Measurements from ENCODE around the gene CCDC178.
"Not testable (repeated sequence)": the region's sequence is repeated elsewhere in the genome, so short reads cannot be mapped to it uniquely, and the experiment has no call there.

The CCDC178 gene, protein sequence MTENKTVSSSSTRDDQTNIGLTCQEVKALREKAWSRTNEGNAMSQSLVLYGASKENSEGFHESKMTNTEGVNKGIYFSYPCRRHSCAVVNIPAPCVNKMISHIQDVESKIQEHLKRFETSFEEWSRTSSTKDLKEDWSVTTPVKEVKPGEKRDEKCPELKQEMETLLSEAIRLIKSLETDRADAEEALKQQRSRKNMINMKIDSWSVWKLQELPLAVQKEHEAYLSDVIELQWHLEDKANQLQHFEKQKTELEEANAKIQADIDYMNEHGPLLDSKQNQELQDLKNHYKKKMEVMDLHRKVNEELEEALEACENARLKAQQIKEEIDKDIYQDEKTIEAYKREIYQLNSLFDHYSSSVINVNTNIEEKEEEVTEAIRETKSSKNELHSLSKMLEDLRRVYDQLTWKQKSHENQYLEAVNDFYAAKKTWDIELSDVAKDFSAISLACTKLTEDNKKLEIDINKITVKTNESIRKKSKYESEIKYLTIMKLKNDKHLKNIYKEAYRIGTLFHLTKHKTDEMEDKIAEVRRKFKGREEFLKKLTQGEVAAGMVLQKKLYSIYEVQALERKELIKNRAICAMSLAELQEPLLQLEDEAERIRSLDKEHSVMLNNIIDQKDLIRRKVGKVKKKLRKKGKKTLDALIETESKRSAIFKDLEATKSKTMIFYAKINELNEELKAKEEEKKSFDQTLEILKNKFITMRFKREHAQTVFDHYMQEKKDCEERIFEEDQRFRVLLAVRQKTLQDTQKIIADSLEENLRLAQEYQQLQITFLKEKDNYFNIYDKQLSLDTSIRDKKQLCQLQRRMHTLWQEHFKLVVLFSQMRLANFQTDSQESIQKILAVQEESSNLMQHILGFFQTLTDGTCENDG

DNA sequence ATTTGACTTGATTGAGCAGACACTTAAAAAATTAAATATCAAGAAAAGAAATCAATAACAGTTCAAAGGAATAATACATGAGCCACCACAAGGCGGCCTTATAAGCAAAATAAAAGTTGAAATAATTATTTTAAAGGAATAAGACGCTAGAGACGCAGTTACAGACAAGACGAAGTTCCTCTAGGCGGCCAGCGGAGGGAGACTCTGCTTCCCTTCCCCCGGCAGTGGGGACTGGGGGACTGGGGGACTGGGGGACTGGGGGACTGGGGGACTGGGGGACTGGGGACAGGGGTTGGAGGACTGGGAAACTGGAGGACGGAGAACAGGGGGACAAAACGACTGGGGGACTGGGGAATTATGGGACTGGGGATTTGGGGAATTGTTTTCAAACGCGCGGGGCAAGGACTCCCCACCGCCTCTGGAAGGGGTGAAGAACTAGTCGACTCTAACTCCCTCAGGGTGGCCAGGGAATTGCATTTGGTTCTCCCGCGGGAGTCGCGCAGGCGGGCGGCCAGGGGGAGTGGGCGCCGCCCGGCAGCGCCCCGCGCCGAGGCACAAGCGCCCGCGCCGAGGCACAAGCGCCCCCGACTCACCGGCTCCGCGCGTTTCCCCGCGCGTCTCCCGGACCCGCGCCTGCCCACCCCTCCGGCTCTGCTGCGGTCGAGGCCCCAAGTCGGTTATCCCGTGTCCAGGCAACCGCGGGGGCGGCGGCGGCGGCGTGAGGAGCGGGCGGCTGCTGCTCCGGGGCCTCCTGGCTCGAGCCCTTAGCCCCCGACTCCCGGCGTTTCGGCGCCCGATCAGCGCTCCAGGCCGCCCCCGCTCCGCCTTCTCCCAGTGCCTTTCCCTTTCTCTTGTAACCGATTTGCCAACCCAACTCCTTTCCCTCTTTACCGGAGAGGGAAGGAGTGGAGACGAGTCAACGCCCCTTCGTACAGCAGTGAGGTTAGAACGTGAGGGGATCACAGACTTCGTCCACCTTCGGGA, at the start of gene CCDC178:
Gene CCDC178, minus strand, starts transcription at position 662 of the 984 bp plus-strand sequence. CDS start 28,633 bp downstream, outside the sequence.
- peak; percentile 79 for DNase-seq

DNA sequence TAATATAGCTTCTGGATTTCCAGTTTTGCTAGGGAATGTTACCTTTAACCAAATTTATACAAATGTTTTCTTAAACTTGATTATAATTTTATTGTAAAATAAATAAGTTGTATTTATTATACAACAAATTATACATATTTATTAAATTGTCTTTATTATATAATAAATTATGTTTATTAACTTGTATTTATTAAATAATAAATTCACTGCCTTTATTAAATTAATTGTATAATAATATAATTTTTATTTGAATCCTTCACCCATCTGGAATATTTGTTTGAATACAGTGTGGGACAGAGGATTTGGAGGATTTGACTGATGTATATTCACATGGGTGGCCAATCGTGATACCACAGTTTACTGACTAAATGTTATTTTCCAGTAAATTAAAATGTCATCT, 43.4 kb upstream of the CCDC178 start:
- DNase-seq: no peak

DNA sequence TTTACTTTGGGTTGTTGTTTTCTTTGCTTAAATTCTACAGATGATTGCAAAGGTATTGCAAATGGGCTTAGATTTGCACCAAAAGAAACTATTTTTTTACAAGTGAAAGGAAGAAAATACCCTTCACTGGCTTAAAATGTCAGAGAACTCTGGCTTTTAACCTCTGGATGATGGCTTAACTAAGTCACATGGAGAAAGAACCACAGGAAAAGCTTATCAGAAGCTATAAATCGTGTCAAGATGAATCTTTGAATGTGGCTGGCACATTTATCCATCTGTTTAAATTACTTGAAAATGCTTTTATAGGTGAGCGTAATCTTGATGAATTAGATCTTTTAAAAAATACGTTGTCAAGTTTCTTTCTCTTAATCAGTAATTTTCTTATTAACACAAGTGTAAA, 32.0 kb upstream of the CCDC178 start:
- DNase-seq: no peak

DNA sequence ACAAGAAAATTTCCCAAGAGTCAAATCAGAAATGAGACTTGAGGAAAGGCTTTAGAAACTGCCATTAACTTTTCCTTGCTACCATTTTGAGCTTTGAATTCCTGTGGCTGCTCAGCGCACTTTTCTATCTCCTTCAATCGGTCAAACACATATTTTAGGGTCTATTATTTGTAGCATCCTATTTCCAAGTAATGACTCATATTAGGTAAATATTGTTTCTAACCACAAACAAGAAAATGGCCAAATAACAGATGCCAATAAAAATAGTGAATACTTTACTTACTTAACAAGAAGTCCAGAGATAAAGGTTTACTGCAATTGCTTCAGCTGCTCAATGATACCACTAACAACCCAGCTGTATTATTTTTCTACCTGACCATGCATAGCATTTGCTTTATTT, 29.7 kb upstream of the CCDC178 start:
- DNase-seq: no peak

DNA sequence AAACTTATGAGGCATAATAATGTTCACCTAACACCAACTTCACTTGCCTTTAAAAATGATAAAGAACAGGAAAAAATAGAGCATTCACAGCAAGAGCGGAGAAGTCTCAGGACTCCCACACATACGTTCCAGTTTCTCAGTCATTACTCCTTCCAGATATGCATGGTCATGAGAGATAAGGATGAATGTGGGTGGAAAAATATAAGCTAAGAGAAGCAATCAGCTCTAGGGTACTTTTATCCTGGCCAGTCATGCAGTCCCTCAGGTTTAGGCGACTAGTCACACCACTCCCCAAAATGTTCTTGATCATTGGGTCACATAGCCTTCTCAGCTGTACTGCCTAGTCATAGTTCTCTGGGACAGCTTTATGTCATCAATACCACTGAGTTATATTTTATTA, 29.2 kb upstream of the CCDC178 start:
- no peak for DNase-seq

DNA sequence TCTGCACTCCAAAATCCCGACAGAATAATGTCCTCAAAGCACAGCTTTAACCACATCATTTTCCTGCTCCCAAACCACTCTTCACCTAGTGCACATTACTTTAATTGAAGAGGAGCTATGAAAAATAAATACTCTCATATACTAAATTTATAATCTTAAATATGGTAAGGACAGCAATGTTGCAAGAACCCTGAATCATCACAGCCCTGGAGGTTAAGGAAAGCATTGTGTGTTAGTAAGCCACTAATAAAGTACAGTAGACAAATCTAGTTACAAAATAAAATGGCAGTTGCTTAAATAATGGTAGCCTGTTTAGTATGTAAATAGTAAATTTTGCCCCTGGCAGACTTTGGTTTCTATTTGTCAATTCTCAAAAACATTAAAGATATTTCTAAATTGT, 27.0 kb upstream of the CCDC178 start:
- DNase-seq: no peak

DNA sequence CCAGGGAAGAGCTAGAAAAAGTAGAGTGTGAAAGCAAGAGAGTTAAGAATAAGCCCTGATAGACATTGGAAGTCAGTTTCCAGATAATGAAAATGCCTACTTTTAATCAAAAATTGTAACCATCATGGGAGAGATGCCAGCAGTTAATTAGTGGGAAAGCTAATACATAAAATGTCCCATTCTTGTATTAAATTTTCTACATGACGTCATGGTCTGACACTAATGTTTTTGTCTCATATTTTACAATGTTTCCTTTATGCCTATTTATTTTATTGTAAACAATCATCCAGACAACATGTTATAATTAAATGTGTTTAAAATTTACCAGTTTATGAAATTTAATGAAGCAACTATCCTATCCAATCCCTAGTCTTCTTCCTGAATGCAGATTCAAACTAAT, 26.3 kb upstream of the CCDC178 start:
- DNase-seq: no peak

DNA sequence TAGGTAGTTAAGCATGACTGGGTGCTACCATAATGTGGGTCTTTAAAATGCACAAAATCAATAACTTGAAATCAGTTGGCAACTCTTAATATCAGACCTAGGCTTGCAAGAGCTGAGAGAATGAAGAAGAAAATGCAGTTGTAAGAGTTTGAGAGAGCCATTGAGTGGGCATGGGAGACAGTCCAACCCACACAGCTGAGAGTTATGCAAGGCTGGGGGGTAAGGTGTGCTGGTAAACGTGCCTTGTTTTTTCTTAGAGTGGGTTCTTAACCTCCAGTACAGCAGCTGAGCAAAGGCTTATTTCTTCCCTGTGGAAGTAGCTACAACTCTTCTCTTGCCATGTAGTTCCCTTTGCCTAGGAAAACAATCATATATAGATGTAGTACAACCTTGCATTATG, 20.2 kb upstream of the CCDC178 start:
- no peak for DNase-seq

DNA sequence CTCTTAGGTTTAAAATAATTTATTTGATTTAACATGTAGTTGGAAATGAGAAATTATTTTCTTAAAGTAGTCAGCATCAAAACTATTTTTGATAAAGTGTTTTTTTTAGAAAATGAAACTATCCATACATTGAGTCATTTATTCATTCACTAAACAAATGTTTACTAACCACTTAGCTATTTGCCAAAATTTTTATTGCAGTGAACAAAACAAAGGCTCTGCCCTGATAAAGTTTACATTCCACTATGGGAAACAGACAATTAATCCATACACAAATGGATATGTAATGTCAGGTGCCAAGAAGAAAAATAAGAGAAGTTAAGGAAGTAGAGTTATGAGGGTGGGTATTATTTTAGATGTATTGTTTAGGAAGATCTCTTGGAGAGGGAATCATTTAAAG, 19.1 kb upstream of the CCDC178 start:
- no peak for DNase-seq

DNA sequence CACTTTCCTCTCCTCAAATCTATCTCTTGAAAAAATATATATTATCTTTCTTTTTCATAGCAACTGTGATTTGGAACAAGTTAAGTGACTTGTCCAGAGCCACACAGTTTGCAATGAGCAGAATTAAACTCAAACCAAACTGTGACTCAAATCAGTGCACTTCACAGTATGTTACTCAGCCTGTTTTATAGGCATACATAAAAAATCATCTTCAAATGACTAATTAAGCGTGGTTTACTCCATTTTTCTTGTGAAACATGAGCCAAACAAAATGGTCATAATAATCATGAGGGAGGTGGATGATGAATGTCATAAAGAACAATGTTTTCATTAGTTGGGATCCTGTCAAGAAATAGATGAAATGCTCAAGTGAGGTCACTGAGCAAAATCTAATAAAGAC, 6.1 kb upstream of the CCDC178 start:
- no peak for DNase-seq

DNA sequence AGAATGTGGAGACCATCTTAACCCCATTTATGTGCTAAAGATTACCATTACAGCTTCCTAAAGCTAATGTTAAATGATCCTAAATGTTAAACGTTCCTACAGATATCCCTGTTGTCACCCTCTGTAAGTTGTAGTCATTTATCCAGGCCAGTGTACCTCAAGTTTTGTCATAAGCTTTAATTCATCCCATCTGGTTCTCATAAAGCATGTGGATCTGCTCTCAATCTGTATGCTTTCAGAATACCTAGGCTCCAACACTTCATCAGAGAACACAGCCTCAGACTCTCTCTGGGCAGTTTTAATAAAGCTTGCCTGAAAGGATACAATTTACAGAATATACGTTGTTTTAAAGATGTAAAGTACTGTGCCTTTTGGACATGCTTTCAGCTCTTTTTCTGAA, 4.2 kb upstream of the CCDC178 start:
- no peak for DNase-seq

DNA sequence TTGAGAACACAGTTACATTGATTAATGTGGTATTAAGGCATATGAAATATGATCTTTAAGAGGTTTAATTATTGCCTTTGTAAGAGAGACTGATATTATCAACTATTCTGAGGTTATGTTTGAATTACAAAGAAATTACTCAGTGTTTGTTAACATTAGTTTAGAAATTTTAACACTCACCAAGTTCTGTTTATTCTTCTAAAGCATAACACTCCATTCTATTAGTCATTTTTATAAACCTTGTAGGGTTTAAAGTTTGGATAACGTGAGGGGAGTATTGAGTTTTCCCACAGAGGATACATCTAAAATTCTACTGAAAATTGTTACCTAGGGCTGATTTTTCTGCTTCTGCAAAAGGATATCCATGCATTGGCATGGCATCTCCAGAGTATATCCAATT, 7.7 kb downstream of the CCDC178 start:
- DNase-seq: no peak

DNA sequence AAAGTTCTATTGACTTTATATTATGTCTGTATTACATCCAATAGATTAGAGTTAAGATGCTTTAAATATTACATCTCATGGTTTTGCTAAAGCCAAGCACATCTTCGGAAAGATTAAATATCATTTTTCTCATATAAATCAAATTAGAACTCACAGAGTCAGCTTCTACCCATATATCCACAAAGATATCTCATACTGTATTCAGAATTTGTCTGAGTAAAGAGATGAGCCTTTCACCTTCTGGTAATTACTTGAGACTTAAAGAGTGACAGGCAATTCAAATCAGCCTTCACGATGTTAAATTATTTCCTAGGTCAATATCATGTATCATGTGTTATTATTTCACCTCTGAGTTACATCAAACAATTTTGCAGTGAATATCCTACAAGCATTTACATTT, 13.0 kb downstream of the CCDC178 start:
- no peak for DNase-seq

DNA sequence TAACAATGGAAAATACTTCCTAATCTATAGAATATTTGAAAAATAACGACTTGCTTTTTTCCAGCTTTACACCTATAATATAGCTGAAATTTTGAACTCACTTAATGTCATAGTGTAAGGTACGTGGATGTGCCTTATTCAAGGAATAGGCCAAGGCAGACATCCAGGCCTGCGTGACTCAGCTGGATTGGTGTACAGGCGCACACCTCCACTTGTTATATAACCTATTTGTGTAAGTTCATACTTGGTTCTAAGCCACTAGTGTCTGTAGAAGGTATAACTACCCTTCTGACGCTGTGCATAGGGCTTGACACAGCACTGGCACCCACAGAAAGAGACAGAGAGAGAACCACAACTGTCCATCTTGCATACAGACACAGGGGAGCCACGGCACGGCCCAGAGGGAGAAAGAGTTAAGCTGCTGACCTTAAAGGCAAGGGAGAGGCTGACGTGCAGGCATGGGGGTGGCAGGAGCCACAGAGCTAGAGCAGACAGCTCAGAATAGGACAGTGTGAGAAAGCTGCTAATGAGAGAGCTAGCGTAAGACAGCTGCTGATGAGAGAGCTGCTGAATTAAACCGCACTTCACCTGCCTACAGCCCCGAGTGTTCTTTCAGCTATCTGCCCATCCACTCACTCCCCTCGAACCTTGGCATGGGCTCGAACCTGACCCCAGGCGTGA, 16.1 kb downstream of the CCDC178 start:
- DNase-seq: no peak

DNA sequence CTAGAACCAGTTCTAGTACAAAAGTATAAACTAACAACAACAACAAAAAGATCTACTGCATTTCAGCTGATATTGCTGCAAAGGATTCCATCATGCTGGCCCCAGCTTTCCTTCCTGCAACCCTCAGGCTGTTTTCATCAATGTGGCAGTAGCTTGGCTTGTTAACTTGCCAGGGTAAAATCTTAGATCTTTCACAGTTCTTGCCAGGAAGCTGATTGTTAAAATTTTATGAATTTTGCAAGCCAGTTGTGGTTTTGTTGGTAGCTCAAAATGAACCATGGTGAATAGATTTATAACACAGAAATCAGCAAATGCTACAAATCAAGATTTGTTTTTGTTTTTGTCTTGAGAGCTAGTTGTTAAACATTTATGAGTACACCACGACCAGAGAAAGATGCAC, 19.3 kb downstream of the CCDC178 start:
- DNase-seq: no peak

DNA sequence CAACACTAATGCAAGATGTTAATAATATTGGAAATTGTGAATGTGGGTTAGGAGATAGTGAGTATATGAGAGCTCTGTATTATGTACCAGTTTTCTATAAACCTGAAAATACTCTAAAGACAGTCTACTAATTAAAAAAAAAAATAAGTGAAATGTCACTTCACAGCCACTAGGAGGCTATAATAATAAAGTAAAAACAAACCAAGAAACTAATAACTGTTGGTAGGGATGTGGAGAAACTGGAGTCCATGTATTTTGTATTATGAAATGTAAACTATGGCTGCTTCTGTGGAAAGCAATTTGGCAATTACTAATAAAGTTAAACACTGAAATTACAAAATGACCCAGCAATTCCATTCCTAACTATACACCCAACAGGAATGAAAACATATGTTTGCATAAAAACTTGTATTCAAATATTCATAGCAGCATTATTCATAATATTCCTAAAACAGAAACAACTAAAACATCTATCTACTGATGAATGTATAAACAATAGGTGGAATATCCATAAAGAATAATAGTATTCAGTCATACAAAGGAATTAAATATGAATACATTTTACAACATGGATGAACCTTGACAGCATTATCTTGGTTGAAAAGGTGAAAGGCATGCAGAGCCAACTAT, 36.2 kb downstream of the CCDC178 start:
- peak; percentile 27 for DNase-seq

DNA sequence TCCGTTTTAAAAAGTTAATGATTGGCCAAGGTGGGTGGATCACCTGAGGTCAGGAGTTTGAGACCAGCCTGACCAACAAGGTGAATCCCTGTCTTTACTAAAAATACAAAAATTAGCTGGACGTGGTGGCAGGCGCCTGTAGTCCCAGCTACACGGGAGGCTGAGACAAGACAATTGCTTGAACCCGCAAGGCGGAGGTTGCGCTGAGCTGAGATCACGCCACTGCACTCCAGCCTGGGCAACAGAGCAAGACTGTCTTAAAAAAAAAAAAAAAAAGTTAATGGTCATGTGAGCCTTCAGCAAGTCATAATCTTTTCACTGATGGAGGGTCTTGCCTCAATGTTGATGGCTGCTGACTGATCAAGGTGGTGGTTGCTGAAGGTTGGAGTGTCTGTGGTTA, 41.6 kb downstream of the CCDC178 start:
- DNase-seq: not testable (repeated sequence)

DNA sequence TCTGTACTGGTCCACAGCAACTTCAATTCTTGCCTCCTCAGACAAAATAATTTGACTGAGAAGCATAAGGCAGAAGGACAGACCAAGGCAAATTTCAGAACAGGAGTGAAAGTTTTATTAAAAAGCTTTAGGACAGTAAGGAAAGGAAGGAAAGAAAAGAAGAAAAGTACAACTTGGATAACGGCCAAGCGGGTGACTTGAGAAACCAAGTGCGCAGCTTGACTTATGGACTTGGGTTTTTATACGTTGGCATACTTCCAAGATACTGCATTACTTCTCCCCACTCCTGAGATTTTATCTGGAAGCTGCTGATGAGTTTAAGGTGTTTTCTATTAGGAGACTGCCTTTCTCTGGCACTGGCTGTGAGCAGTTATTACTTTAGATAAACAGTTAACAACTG, 64.7 kb downstream of the CCDC178 start:
- DNase-seq: peak; percentile 21

DNA sequence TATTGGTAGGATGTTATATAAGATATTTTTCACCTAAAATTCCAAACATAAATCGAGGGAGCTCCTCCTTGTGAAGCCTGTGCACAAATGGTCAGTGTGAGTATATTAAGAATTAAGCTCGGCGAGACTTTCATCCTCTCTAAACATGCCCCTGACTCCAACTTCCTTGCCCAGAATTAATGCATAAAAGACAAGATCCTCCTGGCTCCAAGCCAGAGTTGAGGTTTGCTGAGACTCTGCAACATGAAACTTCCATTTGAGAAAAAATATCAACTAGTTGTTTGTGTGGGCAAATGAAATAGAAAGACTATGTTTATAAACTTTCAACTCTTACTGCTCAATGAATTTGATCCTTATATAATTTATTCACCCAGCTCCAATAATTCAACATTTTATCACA, 68.1 kb downstream of the CCDC178 start:
- peak; percentile 38 for DNase-seq

DNA sequence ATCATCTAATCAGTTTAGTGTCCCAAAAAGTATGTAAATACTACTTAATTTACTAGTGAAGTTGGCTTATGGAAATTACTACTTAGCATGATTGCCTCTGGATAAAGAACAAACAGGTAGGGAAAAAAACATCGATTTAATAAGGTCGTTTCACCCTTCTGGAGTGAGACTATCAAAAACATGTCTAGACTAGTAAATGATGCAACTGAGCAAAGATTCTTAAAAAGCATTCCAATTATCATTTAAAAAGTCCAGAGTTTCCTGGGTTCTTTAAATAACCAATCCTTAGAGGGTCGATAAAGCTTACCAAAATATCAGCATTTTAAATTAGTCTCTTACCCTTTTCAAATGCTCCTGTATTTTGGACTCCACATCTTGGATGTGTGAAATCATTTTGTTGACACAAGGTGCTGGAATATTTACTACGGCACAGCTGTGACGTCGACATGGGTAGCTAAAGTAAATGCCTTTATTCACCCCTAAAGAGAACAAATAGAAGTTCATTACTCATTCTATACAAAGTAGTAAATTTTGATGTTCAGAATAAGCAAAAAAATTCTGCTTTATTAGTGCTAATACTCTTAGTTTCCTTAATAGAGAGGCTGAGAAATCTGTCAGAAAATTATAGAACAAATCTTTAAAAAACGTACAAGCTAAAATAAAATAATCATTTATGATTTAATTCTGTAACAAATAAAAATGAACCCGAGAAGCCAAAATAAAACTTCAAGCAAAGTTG, 70.6 kb downstream of the CCDC178 start:
- peak; percentile 83 for DNase-seq

DNA sequence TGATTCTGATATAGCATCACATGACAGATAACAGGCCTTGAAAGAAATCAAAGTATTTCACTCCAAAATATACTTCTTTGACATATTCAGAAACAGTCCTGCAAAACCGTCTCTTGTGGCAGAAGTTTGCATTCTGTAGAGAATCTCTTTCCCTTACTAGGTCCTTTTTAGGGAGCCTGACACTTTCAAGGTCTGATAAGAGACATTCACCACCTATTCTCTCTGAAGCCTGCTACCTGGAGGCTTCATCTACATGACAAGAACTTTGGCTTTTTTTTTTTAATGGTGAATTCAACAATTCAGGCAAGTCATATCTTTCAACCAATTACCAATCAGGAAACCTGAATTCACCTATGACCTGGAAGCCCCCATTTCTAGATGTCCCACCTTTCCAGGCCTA, 83.8 kb downstream of the CCDC178 start:
- DNase-seq: no peak

Data from NCI-H1105 treated with DMSO at 0.1 percent for 48 hours (cell line).